GM12891 (cell line): ENCODE data around the gene HOXA10.

Experiments used
- PAX5 ChIP-seq: IDR thresholded peaks from 2 replicates; pipeline ENCODE4 v1.6.1; 2011; ENCODE audit warnings: low read length, moderate library complexity, mild to moderate bottlenecking; ENCODE audit not compliant: insufficient read depth, severe bottlenecking
- POLR2A ChIP-seq: IDR thresholded peaks from 2 replicates; pipeline ENCODE4 v1.6.1; 2011; ENCODE audit warnings: low read depth, low read length, control low read depth
- POLR2AphosphoS5 ChIP-seq: IDR thresholded peaks from 2 replicates; pipeline ENCODE4 v1.6.1; 2011; ENCODE audit warnings: low read depth, low read length, control low read depth
- TAF1 ChIP-seq: IDR thresholded peaks from 2 replicates; pipeline ENCODE4 v1.6.1; 2011; ENCODE audit warnings: low read depth, low read length, control low read depth

- TF ChIP-seq PAX5 (no peak), TAF1 (no peak), POLR2A (no peak), POLR2AphosphoS5 (no peak)
Observed at GRCh38 chr7:27191161-27191731, 17.1 kb upstream of the HOXA10 start.
